WTC11 (cell line): ENCODE results near the gene LOXL3.

ENCODE experiments used
- CTCF ChIP-seq: fragments of 200-600 bp; IDR thresholded peaks from 2 replicates; pipeline ENCODE4 v1.8.0; 2022; ENCODE audit warnings: antibody characterized with exemption
- MAX ChIP-seq: sonication (generic); formaldehyde crosslinking; IDR thresholded peaks from 2 replicates; pipeline ENCODE4 v1.8.0; 2022; ENCODE audit warnings: mild to moderate bottlenecking, missing genetic modification reagents
- ZNF416 ChIP-seq: fragments of 250-450 bp; sonication (Bioruptor Pico); IDR thresholded peaks from 2 replicates; pipeline ENCODE4 v1.9.0; 2021; ENCODE audit warnings: mild to moderate bottlenecking, inconsistent platforms

GRCh38 chr2:74583504-74583903, 29.8 kb upstream of the LOXL3 start:
- TF ChIP-seq MAX (CRISPR knock-in tag) (no peak), CTCF (no peak), ZNF416 (no peak)
